Stimulated activated CD4-positive, alpha-beta T cell treated with anti-CD3 and anti-CD28 coated beads, TNF-alpha, amount 100 ng/mL, for 48 hours (primary cell): ENCODE results near the gene SIDT2.
"Not testable (repeated sequence)": the region's sequence is repeated elsewhere in the genome, so short reads cannot be mapped to it uniquely, and the experiment has no call there.

Experiments used
- DNase-seq, 3 donors: peaks; one replicate each; pipeline ENCODE4 v3.0.0-alpha.2; 2020; ENCODE audit warnings: low read depth in 3 of 3

The SIDT2 gene

GRCh38 chr11:117202386-117203068 lies 24.0 kb downstream of the SIDT2 start:
- no peak for DNase-seq

- DNase-seq, result no peak
These were observed 24.5 kb downstream of the SIDT2 start for GRCh38 chr11:117203069-117203407.

- no peak for DNase-seq
These were observed 25.9 kb downstream of the SIDT2 start for GRCh38 chr11:117204283-117205080.

GRCh38 chr11:117205211-117205818 lies 26.8 kb downstream of the SIDT2 start:
- no peak for DNase-seq

GRCh38 chr11:117206111-117206510 lies 27.6 kb downstream of the SIDT2 start:
- not testable (repeated sequence) for DNase-seq

- not testable (repeated sequence) for DNase-seq
These were observed 28.3 kb downstream of the SIDT2 start for GRCh38 chr11:117206859-117207258.

- DNase-seq, result not testable (repeated sequence)
These were observed 28.9 kb downstream of the SIDT2 start for GRCh38 chr11:117207481-117207880.

GRCh38 chr11:117208710-117209109 lies 30.2 kb downstream of the SIDT2 start:
- not testable (repeated sequence) for DNase-seq

- not testable (repeated sequence) for DNase-seq
These were observed 31.0 kb downstream of the SIDT2 start for GRCh38 chr11:117209351-117210125.

- DNase-seq, result no peak
These were observed 32.1 kb downstream of the SIDT2 start for GRCh38 chr11:117210620-117211019.

GRCh38 chr11:117212697-117213355 lies 34.3 kb downstream of the SIDT2 start:
- no peak for DNase-seq

GRCh38 chr11:117214404-117215110 lies 36.0 kb downstream of the SIDT2 start:
- DNase-seq, result no peak

- no peak for DNase-seq
These were observed 38.9 kb downstream of the SIDT2 start for GRCh38 chr11:117217141-117218084.

GRCh38 chr11:117218133-117218915 lies 39.8 kb downstream of the SIDT2 start:
- no peak for DNase-seq

GRCh38 chr11:117219001-117219400 lies 40.5 kb downstream of the SIDT2 start:
- DNase-seq, result no peak

- no peak for DNase-seq
These were observed 40.9 kb downstream of the SIDT2 start for GRCh38 chr11:117219455-117219854.

- DNase-seq, result no peak
These were observed 41.5 kb downstream of the SIDT2 start for GRCh38 chr11:117219995-117220394.

GRCh38 chr11:117220568-117220967 lies 42.0 kb downstream of the SIDT2 start:
- DNase-seq, result no peak
